ENCODE data around the gene VAV3. TPM values are rescaled to one million over a fixed set of nuclear protein-coding genes. Genes with fewer than 3 reads are reported as not detected.

The VAV3 gene
- total and polyA plus RNA-seq, 8 donors, result 7.1 to 21.4 (median 12.8) TPM

GRCh38 chr1:107786203-107786845, 178.7 kb downstream of the VAV3 start:
- H3K4me3 ChIP-seq, result no peak overlapping the region
- intact Hi-C loops (cut with DNase I), result loop anchor here in 1 of 3 donors (10.0 kb wide), 1 partner anchor 338 kb away; no protein-coding TSS in a partner anchor
- no peak for FAIRE-seq
- no peak overlapping the region for H3K27ac ChIP-seq
- H3K36me3 ChIP-seq, result no peaks in the 10 kb centered on the region
- H3K27me3 ChIP-seq, result peaks cover 0 to 5% (median 0%) of the 10 kb centered on the region in 4 donors
- TF ChIP-seq CTCF (IDR thresholded peaks at IDR 0.05), result no peak
- 55 to 61% methylated on average over 5 of the region's 5 CpGs for WGBS, 2 donors
- ATAC-seq, result no peak
- no peaks in the 10 kb centered on the region for H3K4me1 ChIP-seq
- H3K9me3 ChIP-seq, result no peaks in the 10 kb centered on the region
- no peak for DNase-seq

GRCh38 chr1:107785496-107786202, 179.3 kb downstream of the VAV3 start:
- no peak overlapping the region for H3K27ac ChIP-seq
- TF ChIP-seq CTCF (IDR thresholded peaks at IDR 0.05), result no peak
- FAIRE-seq (no peak), DNase-seq (no peak), ATAC-seq (peak in 1 of 4 donors; percentile 45)
- intact Hi-C loops (cut with DNase I), result loop anchor here in 1 of 3 donors (10.0 kb wide), 1 partner anchor 339 kb away; no protein-coding TSS in a partner anchor
- no peak overlapping the region for H3K4me3 ChIP-seq
- no peaks in the 10 kb centered on the region for H3K4me1 ChIP-seq
- no peaks in the 10 kb centered on the region for H3K36me3 ChIP-seq
- no peaks in the 10 kb centered on the region for H3K9me3 ChIP-seq
- peaks cover 0 to 5% (median 0%) of the 10 kb centered on the region in 4 donors for H3K27me3 ChIP-seq
- 64 to 79% methylated on average over 3 of the region's 3 CpGs for WGBS, 2 donors

- WGBS, 2 donors, result 11 to 18% methylated on average over 6 of the region's 6 CpGs
- intact Hi-C loops (cut with DNase I), result loop anchor here (5.0 to 10.0 kb wide), 2 partner anchors 342 to 345 kb away; no protein-coding TSS in a partner anchor
- ATAC-seq (peak in 3 of 4 donors; percentile 71 to 77 (median 76)), FAIRE-seq (peak; percentile 96), DNase-seq (peak in 1 of 6 donors; percentile 21)
- Histone ChIP-seq H3K9me3 (no peaks in the 10 kb centered on the region), H3K4me1 (no peaks in the 10 kb centered on the region), H3K36me3 (no peaks in the 10 kb centered on the region), H3K27me3 (peaks cover 0 to 5% (median 0%) of the 10 kb centered on the region in 4 donors), H3K4me3 (no peak overlapping the region), H3K27ac (no peak overlapping the region)
- TF ChIP-seq CTCF (IDR thresholded peaks at IDR 0.05), result peak; percentile 33 to 72 (median 48)
Measured at GRCh38 chr1:107782217-107782845, 182.6 kb downstream of the VAV3 start.

- intact Hi-C loops (cut with DNase I), result loop anchor here (5.0 to 10.0 kb wide), 2 partner anchors 344 to 346 kb away; no protein-coding TSS in a partner anchor
- WGBS, 2 donors, result 56 to 65% methylated on average over 2 of the region's 2 CpGs
- DNase-seq (no peak), FAIRE-seq (no peak), ATAC-seq (no peak)
- H3K27ac ChIP-seq, result no peak overlapping the region
- H3K36me3 ChIP-seq, result no peaks in the 10 kb centered on the region
- no peaks in the 10 kb centered on the region for H3K9me3 ChIP-seq
- H3K27me3 ChIP-seq, result peaks cover 0 to 5% (median 0%) of the 10 kb centered on the region in 4 donors
- H3K4me1 ChIP-seq, result no peaks in the 10 kb centered on the region
- no peak overlapping the region for H3K4me3 ChIP-seq
- TF ChIP-seq CTCF (IDR thresholded peaks at IDR 0.05), result no peak
Measured at GRCh38 chr1:107781245-107781644, 183.7 kb downstream of the VAV3 start.

Measured in pancreas (tissue), 10 donors.